HCT116 (cell line): ENCODE results near the gene AMBP. TPM values are rescaled to one million over a fixed set of nuclear protein-coding genes. Genes with fewer than 3 reads are reported as not detected.

ENCODE experiments used
- ATAC-seq: fragments of 200-7000 bp; cut with Tn5 transposase; 2 replicates; pipeline ENCODE4 v1.9.1; 2020; ENCODE audit warnings: mild to moderate bottlenecking, moderate library complexity
- BruUV-seq: library from RNA; stranded (reverse); fragments of 400-500 nt; replicated peaks from 2 replicates; lab custom pipeline; 2021; lab: Mats Ljungman, UMichigan
- CTCF ChIA-PET: fragments of 300-600 bp; sonication (Branson Sonifier 250); formaldehyde crosslinking; loops from one replicate; lab custom pipeline; 2021; ENCODE audit warnings: antibody characterized with exemption; lab: Charles Lee
- POLR2A ChIA-PET: fragments of 300-600, 350-600 bp; sonication (Branson Sonifier 250); formaldehyde crosslinking; loops from one replicate; lab custom pipeline; 2021; ENCODE audit warnings: antibody characterized with exemption; lab: Charles Lee
- RAD21 ChIA-PET, 2 experiments: fragments of 300-600 bp; sonication (Branson Sonifier 250); formaldehyde crosslinking; loops; one replicate each; lab custom pipeline; 2023; ENCODE audit warnings: low total read pairs in 2 of 2; ENCODE audit not compliant: uncharacterized antibody in 2 of 2, unreplicated experiment in 2 of 2, low non-redundant PET in 1 of 2; lab: Charles Lee
- DNase-seq: peaks from one replicate; pipeline ENCODE4 v3.0.0-alpha.2; 2010; ENCODE audit warnings: low read depth, low spot score
- H2AFZ ChIP-seq: fragments of 200-600 bp; shearing (Covaris generic), sonication (generic); 2 replicates; pipeline ENCODE4 v1.6.1; 2017; ENCODE audit warnings: low read depth, mixed run types, mixed read lengths, antibody characterized with exemption, low read length; ENCODE audit not compliant: poor library complexity, severe bottlenecking
- H3K27ac ChIP-seq: 2 replicates; pipeline ENCODE4 v1.5.1; 2012; ENCODE audit warnings: low read depth, low read length
- H3K27me3 ChIP-seq: fragments of 200-600 bp; sonication (generic); 2 replicates; pipeline ENCODE4 v1.6.1; 2016; ENCODE audit warnings: mixed run types, low read length, mixed read lengths; ENCODE audit not compliant: insufficient read depth
- H3K36me3 ChIP-seq, 2 experiments: fragments of 200-500 bp in 1 of 2; fragments of 200-600 bp in 1 of 2; sonication (Bioruptor generic) in 1 of 2; sonication (generic) in 1 of 2; 2 replicates each; pipeline versions ENCODE4 v1.5.1 to v1.6.1; 2014 to 2016; ENCODE audit warnings: low read length in 2 of 2, inconsistent platforms in 1 of 2, mixed read lengths in 1 of 2, mixed run types in 1 of 2; ENCODE audit not compliant: insufficient read depth in 2 of 2, control insufficient read depth in 1 of 2
- H3K4me1 ChIP-seq, 2 experiments: fragments of 200-600 bp in 1 of 2; sonication (generic) in 1 of 2; 2 replicates each; pipeline versions ENCODE4 v1.5.1 to v1.6.1; 2012 to 2017; ENCODE audit warnings: low read length in 2 of 2, inconsistent platforms in 1 of 2, mild to moderate bottlenecking in 1 of 2, mixed read lengths in 1 of 2, mixed run types in 1 of 2, moderate library complexity in 1 of 2; ENCODE audit not compliant: insufficient read depth in 2 of 2, control insufficient read depth in 1 of 2
- H3K4me2 ChIP-seq: fragments of 200-600 bp; sonication (generic); 2 replicates; pipeline ENCODE4 v1.6.1; 2017; ENCODE audit warnings: mixed run types, low read length, mixed read lengths
- H3K4me3 ChIP-seq, 2 experiments: fragments of 200-600 bp in 1 of 2; sonication (generic) in 1 of 2; replicated peaks in 1 of 2; 2 replicates each; pipeline ENCODE4 v1.5.1; 2011 to 2016; ENCODE audit warnings: low read length in 2 of 2, control low read depth in 1 of 2, low read depth in 1 of 2, mild to moderate bottlenecking in 1 of 2, mixed read lengths in 1 of 2, mixed run types in 1 of 2
- H3K79me2 ChIP-seq: fragments of 200-600 bp; sonication (generic); 2 replicates; pipeline ENCODE4 v1.6.1; 2017; ENCODE audit warnings: mild to moderate bottlenecking, mixed run types, low read length, moderate library complexity, mixed read lengths; ENCODE audit not compliant: insufficient read depth
- H3K9ac ChIP-seq: fragments of 200-600 bp; sonication (generic); 2 replicates; pipeline ENCODE4 v1.6.1; 2016; ENCODE audit warnings: low read length, mixed read lengths
- H3K9me2 ChIP-seq: fragments of 200-600 bp; sonication (generic), shearing (Covaris generic); 2 replicates; pipeline ENCODE4 v1.6.1; 2017; ENCODE audit warnings: mixed run types, mild to moderate bottlenecking, moderate library complexity; ENCODE audit not compliant: insufficient read depth
- H3K9me3 ChIP-seq, 2 experiments: fragments of 200-500 bp in 1 of 2; fragments of 200-600 bp in 1 of 2; sonication (Bioruptor generic) in 1 of 2; sonication (generic) in 1 of 2; 2 replicates each; pipeline ENCODE4 v1.6.1; 2014 to 2017; ENCODE audit warnings: low read length in 2 of 2, mixed read lengths in 2 of 2, inconsistent platforms in 1 of 2, low read depth in 1 of 2, mild to moderate bottlenecking in 1 of 2, mixed run types in 1 of 2, moderate library complexity in 1 of 2; ENCODE audit not compliant: control insufficient read depth in 1 of 2, insufficient read depth in 1 of 2
- H4K20me1 ChIP-seq: fragments of 200-600 bp; sonication (generic), shearing (Covaris generic); 2 replicates; pipeline ENCODE4 v1.6.1; 2017; ENCODE audit warnings: mixed run types, mild to moderate bottlenecking, moderate library complexity; ENCODE audit not compliant: insufficient read depth
- CTCF ChIP-seq, 3 experiments: fragments of 200-600 bp in 1 of 3; sonication (generic) in 1 of 3; IDR thresholded peaks in 2 of 3; conservative IDR thresholded peaks in 1 of 3; 2 replicates each; pipeline ENCODE4 v1.5.1; 2012 to 2017; ENCODE audit warnings: low read depth in 2 of 3, low read length in 2 of 3, antibody characterized with exemption in 1 of 3, borderline replicate concordance in 1 of 3, control low read depth in 1 of 3, mild to moderate bottlenecking in 1 of 3, mixed read lengths in 1 of 3, mixed run types in 1 of 3, moderate library complexity in 1 of 3; ENCODE audit not compliant: insufficient read depth in 1 of 3
- EGR1 ChIP-seq: IDR thresholded peaks from 2 replicates; pipeline ENCODE4 v1.6.1; 2012; ENCODE audit warnings: low read depth
- ELF1 ChIP-seq: IDR thresholded peaks from 2 replicates; pipeline ENCODE4 v1.6.1; 2012; ENCODE audit warnings: low read depth, borderline replicate concordance
- EZH2phosphoT487 ChIP-seq: fragments of 200-600 bp; IDR thresholded peaks from 2 replicates; pipeline ENCODE4 v1.6.1; 2018; ENCODE audit warnings: antibody characterized with exemption, borderline replicate concordance
- JUND ChIP-seq: IDR thresholded peaks from 2 replicates; pipeline ENCODE4 v1.6.1; 2012
- POLR2AphosphoS5 ChIP-seq: IDR thresholded peaks from 2 replicates; pipeline ENCODE4 v1.6.1; 2011; ENCODE audit warnings: mild to moderate bottlenecking, low read depth, low read length, moderate library complexity
- RAD21 ChIP-seq: IDR thresholded peaks from 2 replicates; pipeline ENCODE4 v1.6.1; 2012; ENCODE audit warnings: low read depth, mild to moderate bottlenecking
- REST ChIP-seq: IDR thresholded peaks from 2 replicates; pipeline ENCODE4 v1.6.1; 2012; ENCODE audit warnings: low read depth
- SIN3A ChIP-seq: IDR thresholded peaks from 2 replicates; pipeline ENCODE4 v1.6.1; 2012; ENCODE audit warnings: low read depth
- SP1 ChIP-seq: IDR thresholded peaks from 2 replicates; pipeline ENCODE4 v1.6.1; 2012; ENCODE audit warnings: low read depth
- ZBTB33 ChIP-seq: IDR thresholded peaks from 2 replicates; pipeline ENCODE4 v1.6.1; 2011; ENCODE audit warnings: mild to moderate bottlenecking, low read length, moderate library complexity; ENCODE audit not compliant: insufficient replicate concordance; ENCODE audit errors: extremely low read depth
- ZFX ChIP-seq: fragments of 450-650 bp; IDR thresholded peaks from 2 replicates; pipeline ENCODE4 v1.6.1; 2017
- ZNF274 ChIP-seq: fragments of 200-500 bp; sonication (Bioruptor generic); IDR thresholded peaks from 2 replicates; pipeline ENCODE4 v1.6.1; 2014; ENCODE audit warnings: mild to moderate bottlenecking, low read depth, low read length, inconsistent platforms
- intact Hi-C: fragments of 100-400 bp; cut with micrococcal nuclease; formaldehyde crosslinking; loops from 2 replicates; pipeline ENCODE4 v1.10.0; 2022
- total RNA-seq: library from RNA; stranded (reverse); gene quantifications from one replicate; pipeline ENCODE4 v1.2.1, GENCODE V29; 2021; ENCODE audit not compliant: unreplicated experiment

AMBP gene
- total RNA-seq, 1 experiment from 2014 or later, result 1.9 TPM

- Histone ChIP-seq H3K27me3 (no peaks in the 10 kb centered on the region), H3K4me2 (no peak overlapping the region), H4K20me1 (no peaks in the 10 kb centered on the region), H3K4me3 (no peak overlapping the region), H3K9ac (no peak overlapping the region), H3K4me1 (no peaks in the 10 kb centered on the region), H3K36me3 (no peaks in the 10 kb centered on the region), H3K27ac (no peak overlapping the region), H2AFZ (no peak overlapping the region), H3K79me2 (no peaks in the 10 kb centered on the region), H3K9me3 (no peaks in the 10 kb centered on the region), H3K9me2 (no peaks in the 10 kb centered on the region)
- ATAC-seq (peak; percentile 92), DNase-seq (peak; percentile 16)
- RAD21 ChIA-PET, result no interaction called here
- TF ChIP-seq EZH2phosphoT487 (no peak), RAD21 (peak; percentile 65), SIN3A (no peak), ZFX (no peak), CTCF (IDR thresholded peaks at IDR 0.05 in 2 of 3, conservative IDR thresholded peaks at IDR 0.05 in 1 of 3; ENCODE audit: borderline replicate concordance in 1 of 3, insufficient read depth in 1 of 3, low read depth in 2 of 3, low read length in 2 of 3) (peak; percentile 55 to 63 (median 61))
- no TSS peak for BruUV-seq
- intact Hi-C loops, result loop anchor here (1.0 kb wide), 1 partner anchor 310 kb away; no protein-coding TSS in a partner anchor
- CTCF ChIA-PET, result interaction anchor here (0.8 to 1.6 kb wide), 3 partner anchors 9 to 310 kb away, joined by 4 to 15 read pairs (median 4); no protein-coding TSS in a partner anchor
- POLR2A ChIA-PET, result no interaction called here
Measured at GRCh38 chr9:114047717-114048116, 30.4 kb downstream of the AMBP start.

- no peak overlapping the region for H3K9ac ChIP-seq
- H3K9me3 ChIP-seq, result no peaks in the 10 kb centered on the region
- no peak overlapping the region for H3K4me2 ChIP-seq
- intact Hi-C loops, result loop anchor here (1.0 kb wide), 1 partner anchor 310 kb away; no protein-coding TSS in a partner anchor
- ATAC-seq (no peak), DNase-seq (no peak)
- ChIA-PET POLR2A (no interaction called here), RAD21 (no interaction called here), CTCF (interaction anchor here (0.8 to 1.6 kb wide), 3 partner anchors 8 to 309 kb away, joined by 4 to 15 read pairs (median 4); no protein-coding TSS in a partner anchor)
- no peaks in the 10 kb centered on the region for H4K20me1 ChIP-seq
- H3K4me3 ChIP-seq, result no peak overlapping the region
- H3K27ac ChIP-seq, result no peak overlapping the region
- H3K27me3 ChIP-seq, result no peaks in the 10 kb centered on the region
- no peaks in the 10 kb centered on the region for H3K9me2 ChIP-seq
- H3K79me2 ChIP-seq, result no peaks in the 10 kb centered on the region
- no peaks in the 10 kb centered on the region for H3K4me1 ChIP-seq
- no peaks in the 10 kb centered on the region for H3K36me3 ChIP-seq
- no TSS peak for BruUV-seq
- H2AFZ ChIP-seq, result no peak overlapping the region
- TF ChIP-seq ELF1, result no peak
- TF ChIP-seq REST, result no peak
- TF ChIP-seq EGR1, result no peak
- TF ChIP-seq ZFX, result no peak
- no peak for TF ChIP-seq JUND
- no peak for TF ChIP-seq ZNF274
- TF ChIP-seq EZH2phosphoT487, result no peak
- TF ChIP-seq POLR2AphosphoS5, result no peak
- no peak for TF ChIP-seq SP1
- no peak for TF ChIP-seq ZBTB33
Measured at GRCh38 chr9:114046875-114047274, 31.2 kb downstream of the AMBP start.
